Measurements from ENCODE around the gene NFATC4.

Gene NFATC4

DNA sequence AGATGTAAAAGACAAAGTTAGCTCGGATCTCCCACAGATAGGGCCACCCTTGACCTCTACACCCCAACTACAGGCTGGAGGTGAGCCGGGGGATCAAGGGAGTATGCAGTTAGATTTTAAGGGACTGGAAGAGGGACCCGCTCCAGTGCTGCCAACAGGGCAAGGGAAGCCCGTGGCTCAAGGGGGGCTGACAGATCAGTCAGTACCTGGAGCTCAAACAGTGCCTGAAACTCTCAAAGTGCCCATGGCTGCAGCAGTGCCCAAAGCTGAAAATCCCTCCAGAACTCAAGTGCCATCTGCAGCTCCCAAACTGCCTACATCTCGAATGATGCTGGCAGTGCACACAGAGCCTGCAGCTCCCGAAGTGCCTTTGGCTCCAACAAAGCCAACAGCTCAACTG is 41.2 kb downstream of the NFATC4 start:
- DNase-seq (ENCODE audit: low read depth): no peak
- TF ChIP-seq, protein P1, sequence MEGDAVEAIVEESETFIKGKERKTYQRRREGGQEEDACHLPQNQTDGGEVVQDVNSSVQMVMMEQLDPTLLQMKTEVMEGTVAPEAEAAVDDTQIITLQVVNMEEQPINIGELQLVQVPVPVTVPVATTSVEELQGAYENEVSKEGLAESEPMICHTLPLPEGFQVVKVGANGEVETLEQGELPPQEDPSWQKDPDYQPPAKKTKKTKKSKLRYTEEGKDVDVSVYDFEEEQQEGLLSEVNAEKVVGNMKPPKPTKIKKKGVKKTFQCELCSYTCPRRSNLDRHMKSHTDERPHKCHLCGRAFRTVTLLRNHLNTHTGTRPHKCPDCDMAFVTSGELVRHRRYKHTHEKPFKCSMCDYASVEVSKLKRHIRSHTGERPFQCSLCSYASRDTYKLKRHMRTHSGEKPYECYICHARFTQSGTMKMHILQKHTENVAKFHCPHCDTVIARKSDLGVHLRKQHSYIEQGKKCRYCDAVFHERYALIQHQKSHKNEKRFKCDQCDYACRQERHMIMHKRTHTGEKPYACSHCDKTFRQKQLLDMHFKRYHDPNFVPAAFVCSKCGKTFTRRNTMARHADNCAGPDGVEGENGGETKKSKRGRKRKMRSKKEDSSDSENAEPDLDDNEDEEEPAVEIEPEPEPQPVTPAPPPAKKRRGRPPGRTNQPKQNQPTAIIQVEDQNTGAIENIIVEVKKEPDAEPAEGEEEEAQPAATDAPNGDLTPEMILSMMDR (conservative IDR thresholded peaks at IDR 0.05; ENCODE audit: low read depth, low read length): no peak
- no peak overlapping the region for H3K4me3 ChIP-seq (ENCODE audit: low read depth, low read length)

DNA sequence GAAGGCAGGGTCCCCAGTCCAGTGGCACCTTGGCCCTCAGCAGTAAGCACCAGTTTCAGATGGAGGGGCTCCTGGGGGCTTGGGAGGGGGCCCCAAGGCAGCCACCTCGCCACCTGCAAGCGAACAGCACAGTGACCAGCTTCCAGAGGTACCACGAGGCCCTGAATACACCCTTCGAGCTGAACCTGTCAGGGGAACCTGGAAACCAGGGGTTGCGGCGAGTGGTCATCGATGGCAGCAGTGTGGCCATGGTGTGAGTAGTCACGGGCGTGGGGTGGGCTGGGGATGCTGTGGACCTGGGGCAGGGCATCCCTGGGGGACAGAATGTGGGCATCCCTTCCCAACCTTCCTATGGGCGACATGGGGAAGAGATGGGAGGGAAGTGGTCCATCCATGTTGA is 42.0 kb downstream of the NFATC4 start:
- H3K4me3 ChIP-seq (ENCODE audit: low read depth, low read length): no peak overlapping the region
- no peak for DNase-seq (ENCODE audit: low read depth)
- TF ChIP-seq, protein P1 (conservative IDR thresholded peaks at IDR 0.05; ENCODE audit: low read depth, low read length): no peak

GRCh38 chr14:24411443-24412389 is 43.7 kb downstream of the NFATC4 start:
- TF ChIP-seq, protein P1 (conservative IDR thresholded peaks at IDR 0.05; ENCODE audit: low read depth, low read length): peak; percentile 91
- peak; percentile 85 for DNase-seq (ENCODE audit: low read depth)
- no peak overlapping the region for H3K4me3 ChIP-seq (ENCODE audit: low read depth, low read length)

GRCh38 chr14:24414077-24414476 is 46.1 kb downstream of the NFATC4 start:
- no peak for DNase-seq (ENCODE audit: low read depth)
- no peak overlapping the region for H3K4me3 ChIP-seq (ENCODE audit: low read depth, low read length)
- TF ChIP-seq, protein P1 (conservative IDR thresholded peaks at IDR 0.05; ENCODE audit: low read depth, low read length): no peak

DNA sequence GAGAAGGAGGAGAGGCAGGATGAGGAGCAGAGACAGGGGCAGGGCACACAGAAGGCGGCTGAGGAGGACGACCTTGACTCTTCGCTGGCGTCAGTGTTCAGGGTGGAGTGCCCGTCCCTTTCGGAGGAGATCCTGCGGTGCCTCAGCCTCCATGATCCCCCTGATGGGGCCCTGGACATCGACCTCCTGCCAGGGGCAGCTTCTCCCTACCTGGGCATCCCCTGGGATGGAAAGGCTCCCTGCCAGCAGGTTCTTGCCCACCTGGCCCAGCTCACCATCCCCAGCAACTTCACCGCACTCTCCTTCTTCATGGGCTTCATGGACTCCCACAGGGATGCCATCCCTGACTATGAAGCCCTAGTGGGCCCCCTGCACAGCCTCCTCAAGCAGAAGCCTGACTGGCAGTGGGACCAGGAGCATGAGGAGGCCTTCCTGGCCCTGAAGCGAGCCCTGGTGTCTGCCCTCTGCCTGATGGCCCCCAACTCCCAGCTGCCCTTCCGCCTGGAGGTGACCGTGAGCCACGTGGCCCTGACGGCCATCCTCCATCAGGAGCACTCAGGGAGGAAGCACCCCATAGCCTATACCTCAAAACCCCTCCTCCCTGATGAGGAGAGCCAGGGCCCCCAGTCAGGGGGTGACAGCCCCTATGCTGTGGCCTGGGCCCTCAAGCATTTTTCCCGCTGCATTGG is 46.9 kb downstream of the NFATC4 start:
- TF ChIP-seq, protein P1 (conservative IDR thresholded peaks at IDR 0.05; ENCODE audit: low read depth, low read length): no peak
- H3K4me3 ChIP-seq (ENCODE audit: low read depth, low read length): no peak overlapping the region
- DNase-seq (ENCODE audit: low read depth): no peak

DNA sequence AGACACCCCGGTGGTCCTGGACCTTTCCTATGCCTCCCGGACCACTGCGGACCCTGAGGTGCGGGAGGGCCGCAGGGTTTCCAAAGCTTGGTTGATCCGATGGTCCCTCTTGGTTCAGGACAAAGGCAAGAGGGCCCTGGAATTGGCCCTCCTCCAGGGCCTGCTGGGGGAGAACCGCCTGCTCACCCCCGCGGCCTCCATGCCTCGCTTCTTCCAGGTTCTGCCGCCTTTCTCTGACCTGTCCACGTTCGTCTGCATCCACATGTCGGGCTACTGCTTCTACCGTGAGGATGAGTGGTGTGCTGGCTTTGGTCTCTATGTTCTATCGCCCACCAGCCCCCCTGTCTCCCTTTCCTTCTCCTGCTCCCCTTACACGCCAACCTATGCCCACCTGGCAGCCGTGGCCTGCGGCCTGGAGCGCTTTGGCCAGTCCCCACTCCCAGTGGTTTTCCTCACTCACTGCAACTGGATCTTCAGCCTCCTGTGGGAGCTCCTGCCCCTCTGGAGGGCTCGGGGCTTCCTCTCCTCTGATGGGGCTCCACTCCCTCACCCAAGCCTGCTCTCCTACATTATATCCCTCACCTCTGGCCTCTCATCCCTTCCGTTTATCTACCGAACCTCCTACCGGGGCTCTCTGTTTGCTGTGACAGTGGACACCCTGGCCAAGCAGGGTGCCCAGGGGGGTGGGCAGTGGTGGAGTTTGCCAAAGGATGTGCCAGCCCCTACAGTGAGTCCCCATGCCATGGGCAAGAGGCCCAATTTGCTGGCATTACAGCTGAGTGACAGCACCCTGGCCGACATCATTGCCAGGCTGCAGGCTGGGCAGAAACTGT is 47.7 kb downstream of the NFATC4 start:
- TF ChIP-seq, protein P1 (conservative IDR thresholded peaks at IDR 0.05; ENCODE audit: low read depth, low read length): no peak
- no peak overlapping the region for H3K4me3 ChIP-seq (ENCODE audit: low read depth, low read length)
- no peak for DNase-seq (ENCODE audit: low read depth)

All from choroid plexus epithelial cell (primary cell).